ENCODE data around the gene EPB41.
"Not testable (repeated sequence)": the region's sequence is repeated elsewhere in the genome, so short reads cannot be mapped to it uniquely, and the experiment has no call there.

Gene EPB41

DNA sequence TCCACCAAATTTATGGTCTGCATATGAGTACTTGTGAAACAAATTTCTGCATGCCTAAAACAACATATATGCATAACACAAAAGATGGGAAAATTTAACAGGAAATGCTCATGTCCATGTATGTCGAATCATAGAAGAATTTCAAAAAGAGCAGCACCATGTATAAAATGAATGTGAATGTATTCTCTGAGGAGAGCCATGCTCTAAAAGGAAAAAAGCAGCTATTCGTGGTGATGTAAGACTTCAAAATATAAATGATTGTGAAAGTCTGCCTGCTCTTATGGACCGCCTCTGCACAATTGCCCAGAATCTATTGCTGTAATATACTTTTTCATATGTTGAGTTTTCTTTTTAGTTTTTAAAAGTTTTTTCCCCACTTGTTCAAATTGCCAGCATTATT is 66.8 kb downstream of the EPB41 start:
- DNase-seq (ENCODE audit: low read depth): no peak

DNA sequence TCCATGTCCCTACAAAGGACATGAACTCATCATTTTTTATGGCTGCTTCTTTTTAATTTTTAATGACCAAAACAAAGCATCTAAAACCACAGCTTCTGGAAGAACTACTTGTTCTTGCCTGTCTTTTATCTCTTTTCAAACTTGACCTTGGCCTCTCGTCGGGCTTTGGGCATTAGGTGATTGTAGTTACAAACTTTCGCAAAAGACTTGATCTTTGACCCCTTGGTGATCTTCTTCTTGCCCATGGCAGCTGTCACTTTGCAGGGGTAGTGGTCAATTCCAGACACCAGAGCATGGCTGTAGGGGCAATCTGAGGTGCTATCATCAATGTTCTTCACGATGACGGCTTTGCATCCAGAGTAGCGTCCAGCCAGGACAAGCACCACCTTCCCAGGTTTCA is 67.8 kb downstream of the EPB41 start:
- DNase-seq (ENCODE audit: low read depth): no peak

DNA sequence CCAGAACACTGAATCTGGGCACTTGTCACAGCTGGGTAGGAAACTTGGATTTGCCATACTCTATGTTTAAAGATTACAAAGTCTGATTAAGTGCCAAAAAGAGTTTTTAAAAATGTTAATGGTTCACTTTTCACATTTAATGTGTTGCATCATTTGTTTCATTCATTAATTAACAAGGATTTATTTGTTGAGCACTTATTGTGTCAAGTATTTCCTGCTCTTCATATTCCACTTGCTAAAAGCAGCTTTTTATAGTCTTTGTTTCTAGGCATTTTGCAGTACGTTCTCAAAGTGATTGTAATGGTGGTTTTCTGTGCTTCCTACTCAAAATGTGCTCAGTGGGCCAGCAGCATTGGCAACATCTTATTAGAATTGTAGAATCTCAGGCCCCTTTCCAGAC is 68.7 kb downstream of the EPB41 start:
- DNase-seq (ENCODE audit: low read depth): no peak

DNA sequence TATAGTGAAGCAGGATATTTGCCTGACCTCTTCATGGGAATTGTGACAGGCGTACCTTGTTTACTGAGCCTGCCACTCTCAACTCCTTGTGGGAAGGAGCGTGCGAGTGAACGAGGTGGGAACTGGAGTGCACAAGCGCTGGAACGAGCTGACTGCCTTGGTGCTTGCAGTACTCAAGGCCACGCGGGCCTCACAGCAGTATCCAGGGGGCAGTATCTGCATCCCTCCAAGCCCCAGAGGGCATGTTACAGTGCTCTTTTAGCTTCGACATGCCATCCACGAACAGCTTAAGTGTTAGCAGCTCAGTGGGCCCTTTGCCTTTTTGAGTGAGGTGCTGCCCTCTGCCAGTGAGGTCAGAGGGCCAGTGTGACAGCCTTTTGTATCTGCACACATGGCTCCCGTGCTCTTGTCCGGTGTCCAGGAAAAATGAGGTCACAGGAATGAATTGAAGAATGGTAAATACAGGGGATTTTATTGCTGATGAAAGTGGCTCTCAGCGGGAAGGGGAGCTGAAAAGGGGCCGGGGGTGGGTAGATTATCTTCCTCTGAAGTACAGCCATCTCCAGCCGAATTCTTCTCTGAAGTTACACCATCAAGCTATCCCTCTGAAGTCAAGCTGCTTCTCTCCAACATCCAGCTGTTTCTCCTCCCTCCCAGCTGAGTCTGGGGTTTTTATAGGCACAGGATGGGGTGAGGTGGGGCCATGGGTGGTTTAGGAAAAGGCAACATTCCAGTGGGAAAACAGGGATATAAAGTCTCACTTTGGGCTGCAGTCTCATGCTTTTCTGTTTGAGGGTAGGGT is 69.3 kb downstream of the EPB41 start:
- no peak for DNase-seq (ENCODE audit: low read depth)

DNA sequence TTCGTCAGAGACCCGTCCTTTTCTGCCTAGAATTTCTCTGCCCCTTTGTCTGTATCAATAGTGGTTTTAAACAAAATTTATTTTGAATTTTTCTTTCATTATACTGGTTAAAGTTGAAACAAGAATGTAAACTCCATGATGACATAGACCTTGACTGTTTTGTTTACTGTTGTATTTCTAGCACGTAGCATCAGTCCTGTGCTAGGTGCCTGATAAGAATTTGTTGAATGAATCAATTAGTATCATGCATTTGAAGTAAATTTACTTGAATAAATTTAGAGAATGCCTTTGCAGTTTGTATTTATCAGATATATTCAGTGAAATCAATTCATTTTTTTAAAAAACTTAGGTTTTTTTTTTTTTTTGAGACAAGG is 69.9 kb downstream of the EPB41 start:
- DNase-seq (ENCODE audit: low read depth): no peak

DNA sequence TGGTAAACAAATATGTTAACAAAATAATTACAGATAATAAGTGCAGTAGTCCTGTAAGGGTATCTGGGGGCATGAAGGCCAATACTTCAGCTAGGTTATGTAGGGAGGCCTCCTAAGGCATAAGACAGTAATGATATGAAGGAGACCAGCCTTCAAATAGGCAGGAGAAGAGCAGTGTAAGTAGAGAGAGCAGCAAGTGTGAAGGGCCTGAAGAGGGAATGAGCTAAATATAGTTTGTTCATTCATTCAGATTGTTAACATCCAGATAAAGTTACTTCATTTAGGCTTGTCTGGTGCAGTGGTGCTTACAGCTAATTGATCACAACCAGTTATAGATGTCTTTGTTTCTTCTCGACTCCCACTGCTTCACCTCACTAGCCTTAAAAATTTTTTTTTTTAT is 71.1 kb downstream of the EPB41 start:
- no peak for DNase-seq (ENCODE audit: low read depth)

DNA sequence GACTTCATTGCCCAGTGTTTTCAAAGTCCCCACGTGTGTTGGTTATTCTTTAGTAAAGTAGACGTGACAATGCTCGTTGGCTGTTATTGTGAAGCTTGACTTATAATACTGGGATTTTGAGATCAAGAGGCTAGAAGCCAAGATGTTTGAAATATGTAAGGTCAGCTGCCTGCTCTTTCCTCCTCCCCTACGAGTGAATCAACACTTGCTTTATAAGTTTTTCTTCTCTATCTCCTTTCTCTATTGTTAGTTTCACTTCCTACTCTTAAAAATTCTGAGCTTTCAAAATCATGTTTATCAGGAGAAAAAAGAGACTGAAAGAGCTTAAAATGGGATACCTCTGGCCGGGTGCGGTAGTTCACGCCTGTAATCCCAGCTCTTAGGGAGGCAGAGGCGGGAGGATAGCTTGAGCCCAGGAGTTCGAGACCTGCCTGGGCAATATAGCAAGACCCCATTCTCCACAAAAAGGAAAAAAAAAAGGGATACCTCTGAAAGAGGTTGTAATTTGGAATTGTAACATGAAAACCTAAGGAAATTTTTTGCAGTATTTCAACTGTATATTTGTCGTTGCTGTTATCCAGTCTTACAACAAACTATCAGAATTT is 72.0 kb downstream of the EPB41 start:
- no peak for DNase-seq (ENCODE audit: low read depth)

DNA sequence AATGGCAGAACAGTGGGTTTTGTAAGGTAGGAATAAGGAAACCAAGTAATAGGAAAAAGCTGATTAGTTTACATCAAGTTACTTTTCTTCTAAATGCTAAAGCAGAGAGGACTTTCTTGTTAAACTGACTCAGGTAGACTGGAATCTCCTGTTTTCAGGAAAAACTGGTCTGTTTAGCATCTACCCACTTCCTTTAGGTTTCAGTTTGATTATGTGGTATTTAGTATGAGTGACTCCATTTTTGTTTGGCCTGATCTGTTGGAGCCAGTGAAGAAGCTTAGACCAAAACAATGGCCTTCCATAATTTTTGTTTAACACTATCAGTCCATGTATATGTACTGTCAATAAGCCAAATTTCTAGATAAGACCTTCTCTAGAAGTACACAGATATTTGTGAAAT is 88.4 kb downstream of the EPB41 start:
- DNase-seq (ENCODE audit: low read depth): no peak

DNA sequence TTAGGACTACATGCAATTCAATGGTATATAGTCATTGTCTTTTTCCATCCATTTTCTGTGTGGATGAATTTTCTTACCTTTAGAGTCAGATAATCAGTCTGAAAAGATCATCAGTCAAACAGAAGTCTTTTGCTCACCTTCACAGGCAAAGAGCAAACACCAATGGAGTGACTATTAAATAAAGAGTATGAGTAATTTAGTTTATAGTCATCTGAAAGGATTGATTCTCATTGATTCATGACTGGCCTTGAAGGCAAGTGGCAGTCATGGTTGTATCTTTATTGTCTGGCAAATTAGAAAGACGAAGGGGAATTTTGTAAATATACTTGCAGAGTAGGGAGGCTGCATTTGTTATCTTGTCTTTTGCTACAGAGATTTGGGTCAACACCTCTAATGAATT is 89.9 kb downstream of the EPB41 start:
- no peak for DNase-seq (ENCODE audit: low read depth)

DNA sequence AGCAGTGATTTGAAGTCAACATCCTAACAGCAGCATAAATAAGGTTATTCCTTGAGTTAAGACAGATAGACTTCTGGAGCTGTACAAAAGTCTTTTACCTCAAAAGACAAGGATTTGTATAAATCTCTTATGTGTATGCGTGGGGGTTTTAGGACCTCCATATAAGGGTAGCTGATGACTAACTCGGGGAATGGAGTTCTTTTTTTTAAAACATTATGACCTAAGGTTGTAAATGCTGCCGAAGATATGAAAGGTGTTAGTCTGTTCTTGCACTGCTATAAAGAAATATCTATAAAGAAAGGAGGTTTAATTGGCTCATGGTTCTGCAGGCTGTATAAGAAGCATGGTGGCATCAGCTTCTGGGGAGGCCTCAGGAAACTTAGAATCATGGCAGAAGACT is 90.4 kb downstream of the EPB41 start:
- DNase-seq (ENCODE audit: low read depth): no peak

DNA sequence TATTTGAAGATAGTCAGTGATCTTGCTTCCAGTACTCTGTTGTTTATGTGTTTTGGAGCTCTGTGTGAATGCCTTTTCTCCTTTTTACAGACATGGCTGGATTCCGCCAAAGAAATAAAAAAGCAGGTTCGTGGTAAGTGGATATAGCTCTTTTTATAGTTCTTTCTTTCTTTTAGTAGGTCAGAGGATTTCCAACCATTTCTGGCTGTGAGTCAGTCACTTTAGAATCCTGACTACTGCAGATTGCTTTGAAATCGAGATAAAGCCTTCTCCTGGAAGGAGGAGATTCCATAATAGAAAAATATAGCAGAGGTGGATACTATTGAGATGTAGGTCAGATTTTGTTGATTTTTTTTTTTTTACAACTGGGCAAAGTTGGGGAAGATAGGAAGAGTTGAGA is 97.4 kb downstream of the EPB41 start:
- no peak for DNase-seq (ENCODE audit: low read depth)

DNA sequence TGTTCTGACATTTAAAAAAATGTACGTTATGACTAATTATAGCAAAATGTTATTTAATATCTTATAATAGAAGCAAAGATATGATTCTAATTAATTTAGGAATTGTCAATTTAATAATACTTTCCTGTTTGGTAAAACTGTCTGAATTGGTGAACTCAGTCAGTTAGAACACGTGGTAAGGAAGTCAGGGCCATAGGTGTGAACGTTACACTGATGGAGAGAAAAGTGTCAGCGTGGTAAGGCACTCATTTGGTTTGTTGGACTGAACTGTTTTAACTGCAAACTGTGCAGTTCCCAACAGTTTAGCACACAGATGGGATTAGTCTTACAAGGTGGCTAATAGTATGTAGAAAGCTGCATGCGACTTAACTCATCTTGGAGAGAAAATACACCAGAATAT is 102.9 kb downstream of the EPB41 start:
- DNase-seq (ENCODE audit: low read depth): no peak

DNA sequence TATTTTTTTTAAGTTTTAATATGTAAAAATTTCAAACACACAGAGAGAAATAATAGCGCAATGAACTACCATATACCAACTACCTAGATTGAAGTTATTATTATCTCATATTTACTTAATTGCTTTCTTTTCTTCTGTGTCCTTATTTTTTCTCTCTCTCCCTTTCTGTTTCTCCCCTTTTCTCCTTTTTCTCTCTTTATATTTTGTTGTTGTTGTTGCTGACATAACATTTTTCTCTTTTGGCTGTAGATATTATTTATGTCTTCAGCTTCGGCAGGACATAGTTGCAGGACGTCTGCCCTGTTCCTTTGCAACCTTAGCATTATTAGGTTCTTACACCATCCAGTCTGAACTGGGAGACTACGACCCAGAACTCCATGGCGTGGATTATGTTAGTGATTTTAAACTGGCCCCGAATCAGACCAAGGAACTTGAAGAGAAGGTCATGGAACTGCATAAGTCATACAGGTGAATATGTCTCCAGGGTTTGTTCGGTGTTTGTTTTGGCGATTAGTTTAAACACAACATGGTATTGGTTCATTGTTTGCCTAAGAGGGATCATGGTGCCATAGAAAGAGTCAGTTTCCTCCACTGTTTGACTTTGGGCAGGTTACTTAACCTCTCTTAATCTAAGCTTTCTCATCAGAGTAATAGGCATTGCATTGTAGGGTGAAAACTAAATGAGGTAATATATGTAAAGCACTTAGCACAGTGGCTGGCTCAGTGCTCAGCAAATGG is 103.8 kb downstream of the EPB41 start:
- DNase-seq (ENCODE audit: low read depth): no peak

DNA sequence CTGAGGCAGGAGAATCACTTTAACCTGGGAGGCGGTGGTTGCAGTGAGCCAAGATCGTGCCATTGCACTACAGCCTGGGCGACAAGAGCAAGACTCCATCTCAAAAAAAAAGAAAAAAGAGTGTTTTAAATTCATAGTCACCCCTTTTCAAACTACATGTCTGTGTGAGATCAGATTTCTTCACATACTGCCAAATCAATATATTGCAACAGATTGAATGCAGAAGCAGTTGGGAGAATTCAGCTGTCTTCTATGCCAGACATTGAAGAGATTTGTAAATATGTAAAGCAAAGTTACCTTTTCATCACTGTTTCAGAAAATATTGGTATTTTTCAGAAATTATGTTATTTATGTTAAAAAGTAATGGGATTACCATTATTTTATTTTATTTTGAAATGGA is 108.3 kb downstream of the EPB41 start:
- no peak for DNase-seq (ENCODE audit: low read depth)

DNA sequence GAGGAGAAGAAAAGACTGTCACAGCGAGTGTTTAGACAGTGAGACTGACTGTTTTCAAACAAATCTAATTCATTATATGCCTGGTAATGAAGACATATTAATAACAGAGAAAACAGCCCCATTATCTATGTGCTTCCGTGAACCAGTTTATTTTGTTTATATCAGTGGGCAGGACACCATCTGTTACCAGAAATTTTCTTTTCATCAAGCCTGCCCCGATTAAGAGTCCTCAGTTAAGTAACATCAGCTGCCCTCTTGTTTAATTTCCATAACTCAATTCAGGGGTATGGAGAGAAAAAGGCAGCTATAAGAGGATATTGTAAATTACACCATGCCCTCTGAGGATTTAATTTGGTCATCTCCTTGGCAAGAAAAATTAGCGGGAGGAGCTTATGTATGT is 115.3 kb downstream of the EPB41 start:
- no peak for DNase-seq (ENCODE audit: low read depth)

DNA sequence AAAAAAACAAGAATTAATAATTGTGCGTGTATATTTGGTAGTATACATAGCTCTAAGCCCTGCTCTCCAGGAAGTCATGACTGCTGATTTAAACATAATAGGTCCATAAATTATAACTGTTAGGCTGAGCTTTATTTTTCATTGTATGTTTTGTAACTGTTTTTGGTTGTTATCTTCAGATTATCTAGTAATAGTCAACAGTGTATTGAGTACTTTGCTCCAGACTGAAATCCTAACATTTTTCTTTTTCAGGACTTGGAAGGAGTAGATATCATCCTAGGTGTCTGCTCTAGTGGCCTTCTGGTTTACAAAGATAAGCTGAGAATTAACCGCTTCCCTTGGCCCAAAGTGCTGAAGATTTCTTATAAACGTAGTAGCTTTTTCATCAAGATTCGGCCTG is 118.5 kb downstream of the EPB41 start:
- no peak for DNase-seq (ENCODE audit: low read depth)

DNA sequence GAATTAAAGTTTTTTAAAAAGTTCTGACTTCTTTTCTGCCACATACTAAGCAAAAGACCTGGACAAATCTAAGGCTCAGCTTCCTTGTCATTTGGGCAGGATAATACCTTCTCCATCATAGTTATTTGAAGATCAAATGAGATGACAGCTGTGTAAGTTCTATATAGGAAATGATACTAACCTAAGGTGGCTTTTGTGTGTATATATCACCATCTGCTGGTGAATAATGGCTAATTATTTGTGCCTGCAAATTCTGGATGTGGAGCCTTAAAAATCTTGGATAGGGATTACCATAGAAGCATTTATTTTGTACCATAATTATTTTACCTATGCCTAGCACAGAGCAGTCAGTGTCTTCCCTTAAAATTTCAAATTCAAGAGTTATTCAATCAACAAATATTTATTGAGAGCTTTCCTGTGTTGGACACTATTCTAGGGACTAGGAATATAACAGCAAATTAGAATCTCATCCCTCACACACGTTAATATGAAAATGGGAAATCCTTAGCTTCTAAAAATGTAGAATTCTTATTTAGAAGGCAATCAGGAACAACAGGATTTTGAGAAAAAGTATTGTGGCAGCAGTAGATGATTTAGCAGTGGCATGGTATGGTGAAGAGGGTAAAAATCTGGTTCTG is 119.6 kb downstream of the EPB41 start:
- no peak for DNase-seq (ENCODE audit: low read depth)

DNA sequence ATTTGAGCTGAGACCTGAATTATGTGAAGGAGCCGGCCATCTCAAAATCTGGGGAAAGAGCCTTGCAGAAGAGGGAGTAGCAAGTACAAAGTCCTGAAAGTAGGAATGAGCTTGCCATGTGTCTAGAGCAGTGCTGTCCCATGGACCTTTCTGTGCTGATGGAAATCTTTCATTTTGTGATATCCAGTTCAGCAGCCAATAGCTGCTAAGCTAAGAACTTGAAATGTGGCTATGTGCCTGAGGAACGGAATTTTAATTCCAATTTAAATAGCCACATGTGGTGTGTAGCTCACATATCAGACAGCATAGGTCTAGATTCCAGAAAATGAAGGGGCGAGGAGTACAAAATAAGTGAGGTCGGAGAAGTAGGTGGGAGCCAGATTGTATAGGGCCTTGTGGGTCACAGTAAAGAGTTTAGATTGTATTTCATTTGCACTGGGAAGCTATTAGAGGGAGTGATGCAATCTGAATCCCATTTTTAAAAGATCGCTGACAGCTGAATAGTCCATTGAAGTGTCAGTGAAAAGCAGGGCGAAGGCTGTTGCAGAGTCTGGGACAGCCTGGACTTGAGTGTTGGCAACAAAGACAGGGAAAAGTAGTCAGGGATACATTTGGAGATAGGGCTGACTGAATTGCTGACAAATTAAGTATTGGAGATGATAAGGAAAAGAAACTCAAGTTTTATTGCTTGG is 129.1 kb downstream of the EPB41 start:
- no peak for DNase-seq (ENCODE audit: low read depth)

DNA sequence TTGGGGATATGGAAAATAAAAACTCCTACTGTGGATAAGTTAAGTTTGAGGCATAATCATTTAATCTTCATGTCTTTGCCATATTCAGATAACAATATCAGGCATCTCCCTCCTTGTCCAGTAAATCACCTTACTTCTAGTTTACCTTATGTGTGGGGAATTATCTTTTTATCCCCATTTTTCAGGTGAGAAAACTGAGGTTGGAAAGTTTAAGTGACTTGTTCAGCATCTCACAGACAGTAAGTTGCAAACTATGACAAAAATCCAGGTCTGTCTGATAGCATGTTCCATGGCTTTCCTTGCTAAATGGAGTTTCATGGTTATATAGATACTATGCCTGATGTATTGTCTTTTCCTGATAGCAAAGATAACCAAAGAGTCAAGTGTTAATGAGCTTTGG is 129.6 kb downstream of the EPB41 start:
- no peak for DNase-seq (ENCODE audit: low read depth)

DNA sequence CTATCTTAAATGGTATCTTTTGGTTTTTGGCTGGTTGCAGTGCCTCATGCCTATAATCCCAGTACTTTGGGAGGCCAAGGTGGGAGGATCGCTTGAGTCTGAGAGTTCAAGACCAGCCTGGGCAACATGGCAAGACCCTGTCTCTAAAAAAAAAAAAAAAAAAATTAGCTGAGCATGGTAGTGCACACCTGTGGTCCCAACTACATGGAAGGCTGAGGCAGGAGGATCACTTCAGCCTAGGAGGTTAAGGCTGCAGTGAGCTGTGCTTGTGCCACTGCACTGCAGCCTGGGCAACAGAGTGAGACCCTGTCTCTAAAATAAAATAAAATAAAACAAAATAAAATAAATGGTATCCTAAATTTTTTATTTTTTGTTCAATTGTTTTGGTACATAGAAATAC is 131.3 kb downstream of the EPB41 start:
- DNase-seq (ENCODE audit: low read depth): not testable (repeated sequence)

DNA sequence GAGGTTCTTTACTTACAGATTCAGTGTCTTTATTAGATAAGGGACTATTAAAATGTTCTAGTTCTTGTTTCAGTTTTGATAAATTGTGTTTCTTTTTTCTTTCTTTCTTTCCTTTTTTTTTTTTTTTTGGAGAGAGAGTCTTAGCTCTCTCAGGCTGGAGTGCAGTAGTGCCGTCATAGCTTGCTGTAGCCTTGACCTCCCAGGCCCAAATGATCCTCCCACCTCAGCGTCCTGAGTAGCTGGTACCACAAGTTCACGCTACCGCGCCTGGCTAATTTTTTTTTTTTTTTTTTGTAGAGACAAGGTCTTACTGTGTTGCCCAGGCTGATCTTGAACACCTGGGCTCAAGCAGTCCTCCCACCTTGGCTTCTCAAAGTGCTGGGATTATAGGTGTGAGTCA is 132.8 kb downstream of the EPB41 start:
- no peak for DNase-seq (ENCODE audit: low read depth)

DNA sequence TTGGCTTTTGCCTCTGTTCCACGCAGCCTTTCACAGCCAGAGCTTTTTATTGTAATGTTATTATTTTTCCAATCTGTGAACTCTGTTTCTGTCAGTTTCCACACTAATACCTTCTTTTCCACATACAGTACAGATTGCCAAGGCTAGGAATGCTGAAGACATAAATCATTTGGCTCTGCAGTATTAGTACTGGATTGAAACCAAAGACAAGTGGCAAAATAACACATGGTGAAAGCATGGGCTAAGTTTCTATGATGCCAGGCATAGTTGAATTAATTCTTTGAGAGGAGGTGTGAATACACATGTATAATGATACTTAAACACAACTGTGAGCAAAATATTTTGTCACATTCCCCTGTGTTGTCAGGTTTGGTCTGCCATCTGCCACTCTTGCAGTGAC is 135.8 kb downstream of the EPB41 start:
- no peak for DNase-seq (ENCODE audit: low read depth)

Data from activated T-cell treated with anti-CD3 and anti-CD28 coated beads for 1 hour (primary cell).